HCT116 (cell line): Measurements from ENCODE around the gene SLC41A2.
"Not testable (repeated sequence)": the region's sequence is repeated elsewhere in the genome, so short reads cannot be mapped to it uniquely, and the experiment has no call there.

Source experiments
- CTCF ChIP-seq, 3 experiments: fragments of 200-600 bp in 1 of 3; sonication (generic) in 1 of 3; IDR thresholded peaks in 2 of 3; conservative IDR thresholded peaks in 1 of 3; 2 replicates each; pipeline ENCODE4 v1.5.1; 2012 to 2017; ENCODE audit warnings: low read depth in 2 of 3, low read length in 2 of 3, antibody characterized with exemption in 1 of 3, borderline replicate concordance in 1 of 3, control low read depth in 1 of 3, mild to moderate bottlenecking in 1 of 3, mixed read lengths in 1 of 3, mixed run types in 1 of 3, moderate library complexity in 1 of 3; ENCODE audit not compliant: insufficient read depth in 1 of 3
- ELF1 ChIP-seq: IDR thresholded peaks from 2 replicates; pipeline ENCODE4 v1.6.1; 2012; ENCODE audit warnings: low read depth, borderline replicate concordance
- JUND ChIP-seq: IDR thresholded peaks from 2 replicates; pipeline ENCODE4 v1.6.1; 2012
- POLR2AphosphoS5 ChIP-seq: IDR thresholded peaks from 2 replicates; pipeline ENCODE4 v1.6.1; 2011; ENCODE audit warnings: mild to moderate bottlenecking, low read depth, low read length, moderate library complexity
- ZFX ChIP-seq: fragments of 450-650 bp; IDR thresholded peaks from 2 replicates; pipeline ENCODE4 v1.6.1; 2017
- ZNF274 ChIP-seq: fragments of 200-500 bp; sonication (Bioruptor generic); IDR thresholded peaks from 2 replicates; pipeline ENCODE4 v1.6.1; 2014; ENCODE audit warnings: mild to moderate bottlenecking, low read depth, low read length, inconsistent platforms

GRCh38 chr12:104977688-104978087 lies 19.6 kb upstream of the SLC41A2 start:
- TF ChIP-seq JUND; ELF1; POLR2AphosphoS5; CTCF (IDR thresholded peaks at IDR 0.05 in 2 of 3, conservative IDR thresholded peaks at IDR 0.05 in 1 of 3; ENCODE audit: borderline replicate concordance in 1 of 3, insufficient read depth in 1 of 3, low read depth in 2 of 3, low read length in 2 of 3); ZFX; ZNF274: not testable (repeated sequence)
